IMR-90 (cell line): ENCODE data around the gene TSPAN32. TPM values are rescaled to one million over a fixed set of nuclear protein-coding genes. Genes with fewer than 3 reads are reported as not detected.

ENCODE experiments used
- ATAC-seq: fragments of 200-7000 bp; cut with Tn5 transposase; 2 replicates; pipeline ENCODE4 v1.9.1; 2020; ENCODE audit warnings: low read depth, mild to moderate bottlenecking, moderate library complexity
- BruUV-seq: library from RNA; stranded (reverse); fragments of 400-500 nt; replicated peaks from 2 replicates; lab custom pipeline; 2021; lab: Mats Ljungman, UMichigan
- CTCF ChIA-PET: fragments of 300-600 bp; formaldehyde crosslinking; extraction: SDS; loops from one replicate; lab custom pipeline; 2021; ENCODE audit warnings: antibody characterized with exemption; lab: Yijun Ruan, JAX
- POLR2A ChIA-PET: fragments of 300-600 bp; sonication (Branson Sonifier 250); formaldehyde crosslinking; loops from one replicate; lab custom pipeline; 2022; ENCODE audit warnings: antibody characterized with exemption; ENCODE audit not compliant: unreplicated experiment; lab: Charles Lee
- DNase-seq: peaks from one replicate; pipeline ENCODE4 v3.0.0; 2013
- H2AFZ ChIP-seq: replicated peaks from 2 replicates; pipeline ENCODE3; 2013; ENCODE audit warnings: low read length, mild to moderate bottlenecking; ENCODE audit not compliant: poor library complexity
- H2AK5ac ChIP-seq: 2 replicates; pipeline ENCODE4 v1.6.1; 2013; ENCODE audit warnings: low read depth, low read length, inconsistent platforms
- H2AK9ac ChIP-seq: replicated peaks from 2 replicates; pipeline ENCODE3; 2013; ENCODE audit warnings: mild to moderate bottlenecking, low read depth, low read length, moderate library complexity; ENCODE audit not compliant: poor library complexity
- H2BK120ac ChIP-seq: 2 replicates; pipeline ENCODE4 v1.6.1; 2013; ENCODE audit warnings: low read depth, low read length, inconsistent platforms
- H2BK15ac ChIP-seq: 3 replicates; pipeline ENCODE4 v1.6.1; 2013; ENCODE audit warnings: low read depth, low read length, inconsistent platforms
- H2BK20ac ChIP-seq: 2 replicates; pipeline ENCODE4 v1.6.1; 2013; ENCODE audit warnings: low read depth, mild to moderate bottlenecking, inconsistent platforms, low read length, moderate library complexity
- H2BK5ac ChIP-seq: 2 replicates; pipeline ENCODE4 v1.6.1; 2013; ENCODE audit warnings: mild to moderate bottlenecking, low read depth, low read length, inconsistent platforms; ENCODE audit not compliant: poor library complexity, severe bottlenecking
- H3K14ac ChIP-seq: replicated peaks from 2 replicates; pipeline ENCODE4 v1.6.1; 2013; ENCODE audit warnings: low read depth, low read length, inconsistent platforms
- H3K18ac ChIP-seq: 2 replicates; pipeline ENCODE4 v1.6.1; 2013; ENCODE audit warnings: low read depth, low read length, control low read depth
- H3K23ac ChIP-seq: 2 replicates; pipeline ENCODE4 v1.6.1; 2013; ENCODE audit warnings: low read depth, low read length, inconsistent platforms
- H3K27ac ChIP-seq: 2 replicates; pipeline ENCODE4 v1.5.1; 2013; ENCODE audit warnings: mild to moderate bottlenecking, control low read depth, low read length; ENCODE audit not compliant: insufficient read depth
- H3K27me3 ChIP-seq: 2 replicates; pipeline ENCODE4 v1.6.1; 2013; ENCODE audit warnings: low read length; ENCODE audit not compliant: control insufficient read depth, insufficient read depth
- H3K36me3 ChIP-seq: 2 replicates; pipeline ENCODE4 v1.6.1; 2013; ENCODE audit warnings: low read length, mixed read lengths; ENCODE audit not compliant: control insufficient read depth, insufficient read depth
- H3K4ac ChIP-seq: 2 replicates; pipeline ENCODE4 v1.6.1; 2013; ENCODE audit warnings: low read depth, low read length, inconsistent platforms
- H3K4me1 ChIP-seq: 2 replicates; pipeline ENCODE4 v1.6.1; 2013; ENCODE audit warnings: low read length, mixed read lengths; ENCODE audit not compliant: control insufficient read depth, insufficient read depth
- H3K4me2 ChIP-seq: 2 replicates; pipeline ENCODE4 v1.6.1; 2013; ENCODE audit warnings: low read depth, mild to moderate bottlenecking, control low read depth, low read length, moderate library complexity
- H3K4me3 ChIP-seq: 2 replicates; pipeline ENCODE4 v1.5.1; 2013; ENCODE audit warnings: low read depth, mild to moderate bottlenecking, control low read depth, low read length, moderate library complexity; ENCODE audit not compliant: insufficient read depth
- H3K56ac ChIP-seq: 2 replicates; pipeline ENCODE4 v1.6.1; 2013; ENCODE audit warnings: low read length, inconsistent platforms; ENCODE audit not compliant: insufficient read depth; ENCODE audit errors: extremely low read depth
- H3K79me1 ChIP-seq, 2 experiments: 2 replicates each; pipeline ENCODE4 v1.6.1; 2013; ENCODE audit warnings: low read length in 2 of 2, inconsistent platforms in 1 of 2, low read depth in 1 of 2
- H3K9ac ChIP-seq: 2 replicates; pipeline ENCODE4 v1.6.1; 2013; ENCODE audit warnings: low read depth, low read length, control low read depth
- H3K9me1 ChIP-seq: 2 replicates; pipeline ENCODE4 v1.6.1; 2013; ENCODE audit warnings: low read length, inconsistent platforms; ENCODE audit not compliant: insufficient read depth
- H3K9me3 ChIP-seq: 2 replicates; pipeline ENCODE4 v1.6.1; 2013; ENCODE audit warnings: low read length; ENCODE audit not compliant: control insufficient read depth, insufficient read depth
- H4K20me1 ChIP-seq: 2 replicates; pipeline ENCODE4 v1.6.1; 2013; ENCODE audit warnings: low read length, inconsistent platforms; ENCODE audit not compliant: insufficient read depth
- H4K5ac ChIP-seq: 2 replicates; pipeline ENCODE4 v1.6.1; 2013; ENCODE audit warnings: mild to moderate bottlenecking, low read depth, low read length, control low read depth
- H4K8ac ChIP-seq, 2 experiments: 2 replicates each; pipeline ENCODE4 v1.6.1; 2013; ENCODE audit warnings: low read depth in 2 of 2, low read length in 2 of 2, control low read depth in 1 of 2, inconsistent platforms in 1 of 2
- H4K91ac ChIP-seq: 2 replicates; pipeline ENCODE4 v1.6.1; 2013; ENCODE audit warnings: low read depth, low read length, inconsistent platforms; ENCODE audit not compliant: insufficient read depth
- BHLHE40 ChIP-seq: fragments of 150-350 bp; IDR thresholded peaks from 2 replicates; pipeline ENCODE4 v1.6.1; 2016; ENCODE audit warnings: mild to moderate bottlenecking, low read depth, low read length
- CEBPB ChIP-seq: IDR thresholded peaks from 2 replicates; pipeline ENCODE4 v1.6.1; 2012; ENCODE audit warnings: low read depth, low read length, improper control_type of control experiment
- CHD1 ChIP-seq: IDR thresholded peaks from 2 replicates; pipeline ENCODE4 v1.6.1; 2012; ENCODE audit warnings: low read depth, low read length, improper control_type of control experiment
- CTCF ChIP-seq: conservative IDR thresholded peaks from 2 replicates; pipeline ENCODE4 v1.5.1; 2012; ENCODE audit warnings: mild to moderate bottlenecking, low read depth, low read length, improper control_type of control experiment
- ELK1 ChIP-seq: fragments of 150-350 bp; IDR thresholded peaks from 2 replicates; pipeline ENCODE4 v1.6.1; 2016; ENCODE audit warnings: low read depth, mild to moderate bottlenecking, low read length, moderate library complexity, borderline replicate concordance
- FOS ChIP-seq: fragments of 150-350 bp; IDR thresholded peaks from 2 replicates; pipeline ENCODE4 v1.6.1; 2016; ENCODE audit warnings: low read depth, low read length
- MAFK ChIP-seq: IDR thresholded peaks from 2 replicates; pipeline ENCODE4 v1.6.1; 2012; ENCODE audit warnings: low read depth, low read length, improper control_type of control experiment
- MAZ ChIP-seq: IDR thresholded peaks from 2 replicates; pipeline ENCODE4 v1.6.1; 2012; ENCODE audit warnings: low read depth, mild to moderate bottlenecking, low read length, improper control_type of control experiment, moderate library complexity, borderline replicate concordance
- RFX5 ChIP-seq: IDR thresholded peaks from 2 replicates; pipeline ENCODE4 v1.8.0; 2012; ENCODE audit warnings: low read depth, mild to moderate bottlenecking, low read length, moderate library complexity
- SMC3 ChIP-seq: fragments of 150-350 bp; IDR thresholded peaks from 2 replicates; pipeline ENCODE4 v1.6.1; 2016; ENCODE audit warnings: low read depth, mild to moderate bottlenecking, antibody characterized with exemption, low read length, moderate library complexity
- WGBS, 2 experiments: methylation state at CpG; one replicate each; pipeline versions ENCODE4 v1.1.5 to v1.1.7; 2013; ENCODE audit warnings: missing lambda C conversion rate in 2 of 2; ENCODE audit not compliant: insufficient read length in 1 of 2; ENCODE audit errors: extremely low coverage in 2 of 2; 5-methylcytosine and 5-hydroxymethylcytosine counted together
- dilution Hi-C: fragments of 300-500 bp; cut with HindIII; formaldehyde crosslinking; loops from one replicate; pipeline ENCODE4 v1.14.3; 2018; ENCODE audit warnings: low sequenced_read_pairs; ENCODE audit not compliant: unreplicated experiment
- in situ Hi-C: fragments of 300-500 bp; cut with MboI; formaldehyde crosslinking; loops from 3 replicates; pipeline ENCODE4 v1.14.3; 2019; ENCODE audit warnings: low sequenced_read_pairs, inconsistent platforms, mixed read lengths
- intact Hi-C: fragments of 100-400 bp; cut with micrococcal nuclease; formaldehyde crosslinking; loops from 2 replicates; pipeline ENCODE4 v1.10.0; 2022
- polyA plus RNA-seq, 3 experiments: library from polyadenylated mRNA; depleted of rRNA; stranded (reverse); fragments of >200 nt; gene quantifications; 2 replicates each; pipeline ENCODE4 v1.2.3, GENCODE V29; 2012; ENCODE audit warnings: low replicate concordance in 1 of 3
- total RNA-seq: library from RNA; depleted of rRNA; stranded (reverse); fragments of >200 nt; gene quantifications from 2 replicates; pipeline ENCODE4 v1.2.3, GENCODE V29; 2012

Gene TSPAN32
- total and polyA plus RNA-seq, 2 of the 4 experiments (the other 2 are of a cell fraction): 0.07 TPM; not detected in 1

GRCh38 chr11:2365571-2366210 is 63.9 kb downstream of the TSPAN32 start:
- H2BK20ac ChIP-seq: no peak overlapping the region
- POLR2A ChIA-PET: no interaction called here
- H3K23ac ChIP-seq: no peak overlapping the region
- H4K20me1 ChIP-seq: 0 out of 2 replicates have a peak, but pooled peaks cover 6% of the 10 kb centered on the region
- 100% methylated on average over 4 of the region's 16 CpGs; no CpG with 5 or more reads in 1 of the 2 experiments for WGBS, 2 experiments
- H2AFZ ChIP-seq: no peak overlapping the region
- no peaks in the 10 kb centered on the region for H3K9me3 ChIP-seq
- TF ChIP-seq SMC3 (no peak), ELK1 (no peak), CTCF (no peak), CHD1 (no peak), RFX5 (no peak), BHLHE40 (no peak), FOS (no peak), MAFK (no peak), MAZ (no peak), CEBPB (no peak)
- H4K5ac ChIP-seq: no peak overlapping the region
- H3K9ac ChIP-seq: no peak overlapping the region
- in situ Hi-C loops (no loop called here), dilution Hi-C loops (no loop called here), intact Hi-C loops (no loop called here)
- no peak overlapping the region for H2BK120ac ChIP-seq
- H3K27ac ChIP-seq: no peak overlapping the region
- no peak overlapping the region for H3K4me2 ChIP-seq
- H3K79me1 ChIP-seq: no peaks in the 10 kb centered on the region
- H3K27me3 ChIP-seq: peaks cover 5% of the 10 kb centered on the region; the same call in 1 of the 2 replicates
- no peak overlapping the region for H2BK5ac ChIP-seq
- no peak overlapping the region for H4K8ac ChIP-seq
- H3K18ac ChIP-seq: no peak overlapping the region
- H3K56ac ChIP-seq: no peak overlapping the region
- H2AK9ac ChIP-seq: no peak overlapping the region
- no peak overlapping the region for H2AK5ac ChIP-seq
- no peak overlapping the region for H3K14ac ChIP-seq
- CTCF ChIA-PET: no interaction called here
- no peaks in the 10 kb centered on the region for H3K4me1 ChIP-seq
- H3K4me3 ChIP-seq: no peak overlapping the region
- no peaks in the 10 kb centered on the region for H3K36me3 ChIP-seq
- no peak overlapping the region for H4K91ac ChIP-seq
- DNase-seq (no peak), ATAC-seq (no peak)
- H2BK15ac ChIP-seq: no peak overlapping the region
- BruUV-seq: no TSS peak
- no peaks in the 10 kb centered on the region; the same call in 1 of the 2 replicates for H3K9me1 ChIP-seq
- no peak overlapping the region for H3K4ac ChIP-seq
